HG02798 (cell line): ENCODE data around the gene JMJD7.

Experiments
- ATAC-seq: cut with Tn5 transposase; IDR thresholded peaks from one replicate; pipeline ENCODE4 v1.9.1; 2021; ENCODE audit warnings: mild to moderate bottlenecking; ENCODE audit not compliant: unreplicated experiment, poor library complexity

Gene JMJD7

DNA sequence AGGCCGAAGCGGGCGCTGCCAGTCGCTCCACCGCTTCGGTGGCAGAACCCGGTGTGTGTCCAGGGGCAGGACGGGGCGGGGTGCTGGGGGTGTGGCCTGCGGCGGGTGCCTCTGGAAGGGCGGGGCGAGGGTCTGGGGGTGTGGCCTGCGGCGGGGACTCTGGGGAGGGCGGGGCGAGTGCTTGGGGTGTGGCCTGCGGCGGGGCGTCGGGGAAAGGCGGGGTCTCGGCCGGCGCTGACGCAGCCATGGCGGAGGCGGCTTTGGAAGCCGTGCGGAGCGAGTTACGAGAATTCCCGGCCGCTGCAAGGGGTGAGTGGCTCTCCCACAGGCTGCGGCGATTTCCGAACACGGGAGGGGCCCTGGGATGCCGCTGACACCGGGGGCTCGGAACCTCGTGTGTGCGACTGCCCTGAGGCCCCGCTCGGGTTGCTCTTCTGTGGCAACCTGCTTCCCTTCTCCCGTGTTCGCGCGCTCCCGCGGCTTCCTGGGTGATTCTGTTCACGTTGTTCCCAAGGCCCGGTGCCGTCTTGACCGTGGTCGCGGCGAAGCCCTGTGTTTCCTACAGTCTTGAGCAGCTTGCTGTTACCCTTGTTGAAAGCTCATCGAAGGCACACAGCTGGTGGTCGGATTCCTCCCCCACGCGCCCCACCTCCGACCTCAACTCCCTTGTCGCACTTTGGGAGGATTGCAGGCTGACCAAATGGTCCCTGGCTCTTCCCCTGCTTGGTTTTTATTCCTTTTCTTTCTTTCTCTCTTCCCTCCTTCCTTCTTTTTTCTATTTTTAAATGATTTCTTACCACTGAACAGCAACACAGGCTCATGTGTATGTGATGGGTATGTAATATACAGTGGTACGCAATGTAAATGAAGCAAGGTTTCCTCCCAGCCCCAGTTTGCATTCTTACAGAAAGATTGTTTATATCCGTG, at the start of gene JMJD7:
TSS of gene JMJD7 (plus strand) at position 213 of the 927 bp plus-strand sequence. CDS start at position 246, 33 bp downstream.
- peak; percentile 86 for ATAC-seq

DNA sequence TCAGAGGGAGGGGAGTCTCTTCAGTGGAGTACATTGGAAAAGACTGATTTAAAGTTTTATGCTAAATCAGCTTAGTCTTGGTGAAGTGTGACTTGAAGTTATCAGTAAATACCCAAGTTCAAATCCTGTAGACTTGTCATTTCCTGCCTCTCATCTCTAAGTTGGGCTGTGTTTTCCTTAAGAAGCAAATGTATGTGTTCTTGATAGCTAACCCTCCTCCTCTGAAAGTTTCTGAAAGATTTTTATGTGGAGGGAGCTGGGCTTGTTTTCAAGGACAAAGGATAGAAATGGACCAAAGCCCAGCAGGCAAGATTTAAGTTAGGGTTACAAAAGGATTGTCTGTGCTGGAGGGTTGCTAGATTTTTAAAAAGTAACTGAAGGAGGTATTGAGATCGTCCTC, 49.4 kb upstream of the JMJD7 start:
- no peak for ATAC-seq

DNA sequence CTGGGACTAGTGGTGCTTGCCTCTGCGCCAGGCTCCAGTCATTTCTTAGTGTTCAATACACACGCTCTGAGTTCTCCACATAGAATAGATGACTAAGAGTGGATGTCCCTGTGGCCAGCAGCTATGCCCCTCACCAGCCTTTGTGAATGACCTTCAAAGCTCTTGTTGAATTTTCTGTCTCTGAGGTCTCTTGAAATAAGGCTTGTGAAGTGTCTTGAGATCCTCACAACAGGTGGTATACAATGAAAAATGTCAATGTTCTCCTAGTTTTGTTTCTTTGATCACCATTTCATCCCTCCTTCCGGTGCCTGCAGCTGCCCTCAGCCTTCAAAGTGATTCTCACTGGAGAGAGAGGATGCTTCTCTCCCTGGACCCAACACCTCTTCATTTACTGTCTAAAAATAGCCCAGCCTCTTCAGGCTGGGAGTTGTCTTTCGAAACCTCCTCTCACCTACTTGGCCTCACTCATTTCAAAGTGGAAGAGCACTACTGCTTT, 48.2 kb upstream of the JMJD7 start:
- ATAC-seq: no peak

DNA sequence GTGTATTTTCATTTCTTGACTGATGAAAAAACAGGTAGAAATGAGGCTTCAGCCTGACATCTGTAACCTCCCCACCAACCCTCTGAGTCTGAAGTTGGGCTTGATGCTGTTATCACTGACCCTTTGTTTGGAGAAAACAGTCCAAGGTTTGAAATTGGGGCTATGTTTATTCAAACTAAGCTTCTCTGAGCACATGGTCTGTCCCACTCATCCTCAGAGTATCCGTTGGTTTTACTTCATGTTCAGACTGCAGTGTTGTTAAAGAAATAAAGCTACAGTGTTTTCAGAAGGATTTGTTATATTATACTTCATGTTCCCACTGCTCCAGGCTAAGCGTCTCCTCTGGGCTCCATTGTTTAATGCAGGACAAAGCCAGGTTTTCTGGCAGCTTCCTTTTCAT, 47.6 kb upstream of the JMJD7 start:
- ATAC-seq: no peak

DNA sequence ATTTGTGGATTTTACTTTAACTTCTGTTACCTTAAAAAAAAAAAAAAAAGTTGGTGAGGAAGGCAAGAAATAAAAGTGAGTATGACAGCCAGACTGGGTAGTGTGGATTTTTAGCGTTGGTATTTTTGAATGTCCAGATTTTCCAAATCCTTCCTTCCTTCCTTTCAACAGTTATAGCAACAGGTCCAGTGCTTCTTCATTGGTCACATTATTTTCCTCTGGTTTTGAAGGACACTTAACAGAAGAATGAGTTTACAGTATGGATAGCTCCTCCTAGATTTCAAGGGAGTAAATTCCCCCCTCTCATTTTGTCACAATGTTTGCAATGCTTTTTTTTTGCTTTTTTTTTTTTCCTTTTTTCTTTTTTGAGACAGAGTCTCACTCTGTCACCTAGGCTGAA, 47.2 kb upstream of the JMJD7 start:
- no peak for ATAC-seq

DNA sequence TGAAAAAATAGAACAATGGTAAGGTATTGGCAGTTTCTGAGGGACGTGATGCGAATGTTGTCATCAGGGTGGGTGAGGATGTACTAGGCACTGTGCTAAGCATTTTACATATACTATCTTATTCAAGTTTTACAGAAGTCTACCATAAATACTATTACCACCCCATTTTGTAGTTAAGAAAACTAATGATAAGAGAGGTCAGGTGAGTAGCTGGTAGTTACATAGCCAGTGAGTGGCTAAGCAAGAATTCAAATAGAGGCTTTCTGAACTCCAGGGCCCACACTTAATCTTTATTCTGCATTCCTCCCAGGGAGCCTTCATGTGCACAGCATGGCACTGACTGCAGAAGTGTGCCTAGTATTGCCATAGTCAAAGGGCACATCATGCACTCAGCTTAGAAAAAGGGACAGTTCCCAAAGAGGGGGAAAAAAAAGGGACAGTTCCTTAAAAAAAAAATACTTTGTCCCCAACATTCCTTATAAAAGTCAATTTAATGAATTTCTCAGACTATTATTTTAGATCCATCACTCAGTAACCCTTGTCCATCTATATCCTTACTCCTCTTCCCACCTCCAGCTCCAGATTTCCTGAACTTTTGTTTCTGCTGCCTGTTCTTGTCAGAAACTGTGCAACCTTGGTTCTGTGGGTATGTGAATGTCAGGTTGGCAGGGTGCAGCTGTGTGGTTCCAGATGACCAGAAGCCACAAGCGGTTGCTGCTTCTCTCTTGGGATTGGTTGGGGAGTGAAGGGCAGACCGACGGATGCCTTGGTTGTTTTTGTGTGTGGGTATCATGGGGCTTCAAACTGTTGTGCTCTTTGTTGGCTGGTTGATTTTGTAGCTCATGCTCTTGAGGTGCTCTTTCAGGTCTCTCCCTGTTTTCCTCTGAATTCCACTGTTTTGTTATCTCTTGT, 45.3 kb upstream of the JMJD7 start:
- ATAC-seq: no peak

DNA sequence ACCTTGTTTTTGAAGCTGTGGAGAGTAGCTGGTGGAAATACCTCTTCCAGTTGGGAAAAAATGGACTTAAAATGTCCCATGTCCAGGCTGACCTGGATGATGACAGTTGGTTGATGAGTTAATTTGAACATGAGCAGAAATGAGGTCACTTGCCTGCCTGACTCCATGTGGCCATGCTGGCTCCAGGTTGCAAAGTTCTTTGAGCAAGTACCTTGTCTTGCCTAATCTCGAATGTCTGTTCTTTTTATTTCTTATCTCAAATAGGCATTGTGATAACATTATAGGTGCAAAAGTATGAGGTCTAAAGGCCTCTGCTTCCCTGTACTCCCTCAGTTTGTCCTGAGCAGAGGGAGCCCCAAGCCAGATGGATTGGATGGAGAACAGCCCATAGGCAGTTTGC, 44.6 kb upstream of the JMJD7 start:
- no peak for ATAC-seq

DNA sequence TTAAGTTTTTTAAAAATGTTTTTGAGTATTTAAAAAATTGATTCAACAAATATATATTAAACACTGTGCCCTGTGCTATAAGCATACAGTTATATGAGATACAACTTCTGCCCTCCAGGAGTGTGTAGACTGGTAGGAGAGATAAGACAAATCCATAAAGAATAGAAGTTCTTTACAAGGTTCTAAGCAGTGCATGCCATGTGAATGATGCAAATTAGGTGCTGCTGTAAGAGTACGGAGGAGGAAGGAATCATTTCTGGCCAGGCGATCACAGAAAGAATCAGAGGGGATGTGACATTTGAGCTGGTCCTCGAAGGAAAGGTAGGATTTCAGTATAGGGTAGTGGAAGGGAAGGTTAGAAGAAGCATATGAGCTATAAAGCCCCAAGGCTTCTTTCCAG, 39.6 kb upstream of the JMJD7 start:
- no peak for ATAC-seq

DNA sequence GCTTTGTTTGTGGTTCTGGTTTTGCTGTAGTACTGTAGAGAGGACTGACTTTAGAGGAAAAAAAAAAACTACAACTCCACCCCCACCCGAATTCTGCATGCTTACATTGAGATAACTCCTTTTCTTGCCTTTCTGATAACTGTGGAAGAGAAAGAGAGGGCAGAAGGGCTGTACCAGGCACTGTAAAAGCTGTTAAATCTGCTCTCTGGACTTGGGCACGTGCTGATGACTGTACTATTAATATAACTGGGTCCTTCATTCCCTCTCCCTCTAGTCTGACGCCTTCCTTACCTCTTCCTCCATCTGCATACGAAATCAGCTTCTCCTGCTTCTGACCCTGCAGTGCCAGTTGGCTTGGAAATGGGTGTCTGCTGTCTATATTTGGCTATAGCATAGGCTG, 38.7 kb upstream of the JMJD7 start:
- no peak for ATAC-seq

DNA sequence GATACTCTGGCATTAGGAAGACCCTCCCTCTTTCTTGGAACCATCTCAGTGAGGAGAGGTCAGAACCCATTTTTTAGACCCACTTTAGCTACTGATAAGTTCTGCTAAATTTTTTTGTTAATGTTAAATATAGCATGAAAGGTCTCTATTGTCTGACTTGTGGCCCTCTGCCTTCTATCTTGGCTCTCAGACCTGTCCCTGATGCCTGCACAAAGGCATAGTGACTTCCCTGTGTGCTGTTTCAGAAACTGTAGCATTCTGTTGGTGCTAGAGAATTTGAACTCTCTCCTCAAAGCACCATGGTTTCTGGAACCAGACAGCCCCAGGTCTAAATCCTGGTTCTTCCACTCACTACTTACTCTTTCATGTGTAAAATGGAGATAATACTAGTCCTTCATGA, 38.2 kb upstream of the JMJD7 start:
- no peak for ATAC-seq

DNA sequence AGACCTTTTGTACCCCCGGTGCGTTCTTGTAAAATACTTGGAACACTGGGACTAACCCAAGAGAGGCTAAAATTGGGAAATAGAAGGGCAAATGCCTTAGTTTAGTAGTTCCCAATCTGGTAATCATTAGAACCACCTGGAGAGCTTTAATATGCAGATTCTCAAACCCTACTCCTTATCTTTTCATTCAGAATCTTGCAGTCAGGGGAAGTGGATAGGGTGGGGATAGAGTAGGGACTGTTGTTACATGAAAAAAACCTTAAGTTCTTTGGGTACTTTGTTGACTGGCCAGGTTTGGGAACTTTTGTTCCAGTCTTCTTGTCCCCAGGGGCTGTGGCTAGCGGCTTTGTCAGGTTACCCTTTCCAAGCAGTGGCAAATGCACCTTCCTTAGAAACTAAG, 37.7 kb upstream of the JMJD7 start:
- ATAC-seq: no peak

DNA sequence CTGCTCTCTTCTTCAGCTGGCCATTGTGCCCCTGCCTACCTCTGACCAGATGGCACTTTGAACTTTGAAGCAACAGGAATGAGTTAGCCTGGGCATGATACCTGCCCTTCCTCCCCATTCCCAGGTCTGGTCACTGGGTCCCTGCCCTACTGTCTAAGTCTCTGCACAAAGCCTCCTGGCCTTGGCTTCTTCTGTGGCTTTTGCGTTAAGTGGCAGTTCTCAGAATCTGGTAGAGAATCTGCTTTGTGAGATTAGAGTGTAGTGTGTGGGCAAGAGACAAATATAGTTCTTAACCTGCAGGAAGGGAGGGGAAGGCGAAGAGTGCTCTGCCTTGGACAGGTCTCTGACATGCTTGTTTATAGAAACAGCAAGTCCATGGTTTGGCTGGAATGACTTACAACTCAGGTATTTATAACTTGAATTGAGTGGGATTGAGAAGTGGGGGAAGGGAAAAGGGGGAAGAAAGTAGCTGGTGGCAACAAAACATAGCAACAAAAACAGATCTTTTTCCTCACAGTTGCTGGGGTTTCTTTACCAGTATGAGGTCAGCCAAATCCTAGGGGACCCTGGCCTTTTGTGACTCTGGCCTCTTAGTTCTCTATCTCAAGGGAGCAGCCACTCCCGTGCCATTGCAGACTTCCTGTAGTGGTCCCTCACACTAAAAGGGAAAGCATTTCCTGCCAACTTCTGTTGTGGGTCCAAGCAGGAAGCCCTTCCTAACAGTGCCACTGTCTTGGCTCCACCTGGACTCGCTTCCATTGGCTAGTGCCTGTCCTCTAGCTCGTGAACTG, 36.9 kb upstream of the JMJD7 start:
- ATAC-seq: no peak

DNA sequence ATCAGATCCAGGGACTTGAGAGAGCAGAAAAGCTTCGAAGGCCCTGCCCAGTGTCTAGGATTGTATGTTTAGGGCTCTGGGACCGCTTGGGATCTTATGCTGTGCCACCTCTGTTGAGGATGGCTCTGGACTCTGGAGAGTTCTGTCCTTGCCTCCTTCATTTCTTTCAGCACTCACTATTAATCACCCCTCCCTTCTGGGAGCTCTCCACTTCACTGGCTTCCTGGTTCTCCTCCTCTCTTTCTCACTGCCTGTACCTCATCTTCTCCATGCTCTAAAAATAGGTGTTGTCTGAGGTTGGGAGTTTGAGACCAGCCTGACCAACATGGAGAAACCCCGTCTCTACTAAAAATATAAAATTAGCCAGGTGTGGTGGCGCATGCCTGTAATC, 36.4 kb upstream of the JMJD7 start:
- no peak for ATAC-seq

DNA sequence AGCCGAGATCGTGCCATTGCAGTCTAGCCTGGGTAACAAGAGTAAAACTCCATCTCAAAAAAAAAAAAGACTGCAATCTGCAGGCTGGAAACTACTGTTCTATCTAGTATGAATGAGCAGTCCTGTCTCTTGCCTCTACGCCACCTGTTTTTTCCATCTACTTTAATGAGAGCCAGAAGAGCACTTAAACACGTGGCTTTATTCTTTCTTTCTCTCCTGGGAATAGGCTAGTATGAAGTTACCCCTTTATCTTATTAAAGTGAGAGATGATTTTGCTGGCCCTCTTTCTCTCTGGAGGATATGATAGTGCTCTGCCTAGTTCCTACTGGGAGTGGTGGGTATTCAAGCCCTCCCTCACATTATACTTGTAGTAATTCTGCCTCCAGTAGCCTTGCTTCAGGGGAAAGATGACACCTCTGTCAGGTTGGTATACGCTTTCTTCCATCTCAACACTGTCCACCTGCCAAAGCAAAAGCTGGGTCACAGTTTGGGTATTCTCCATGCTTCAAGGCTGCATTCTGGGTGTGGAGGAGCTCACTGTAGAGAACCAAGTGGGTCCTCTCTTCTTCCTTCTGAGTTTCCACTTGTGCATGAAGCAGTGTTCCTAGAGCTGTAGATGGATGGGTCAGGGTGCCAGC, 35.8 kb upstream of the JMJD7 start:
- no peak for ATAC-seq

DNA sequence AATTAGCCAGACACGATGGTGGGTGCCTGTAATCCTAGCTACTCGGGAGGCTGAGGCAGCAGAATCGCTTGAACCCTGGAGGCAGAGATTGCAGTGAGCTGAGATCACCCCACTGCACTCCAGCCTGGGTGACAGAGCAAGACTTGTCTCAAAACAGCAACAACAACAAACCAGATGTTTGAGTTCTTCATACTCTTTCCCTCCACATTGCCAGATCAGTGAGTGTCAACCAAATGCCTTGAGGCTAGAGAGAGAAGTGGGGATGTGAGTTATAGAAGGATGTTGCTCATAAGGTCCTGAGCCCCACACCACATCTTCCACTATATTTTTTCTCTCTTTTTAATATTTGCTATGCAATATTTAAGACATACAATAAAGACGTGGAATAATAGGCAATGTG, 33.8 kb upstream of the JMJD7 start:
- no peak for ATAC-seq

DNA sequence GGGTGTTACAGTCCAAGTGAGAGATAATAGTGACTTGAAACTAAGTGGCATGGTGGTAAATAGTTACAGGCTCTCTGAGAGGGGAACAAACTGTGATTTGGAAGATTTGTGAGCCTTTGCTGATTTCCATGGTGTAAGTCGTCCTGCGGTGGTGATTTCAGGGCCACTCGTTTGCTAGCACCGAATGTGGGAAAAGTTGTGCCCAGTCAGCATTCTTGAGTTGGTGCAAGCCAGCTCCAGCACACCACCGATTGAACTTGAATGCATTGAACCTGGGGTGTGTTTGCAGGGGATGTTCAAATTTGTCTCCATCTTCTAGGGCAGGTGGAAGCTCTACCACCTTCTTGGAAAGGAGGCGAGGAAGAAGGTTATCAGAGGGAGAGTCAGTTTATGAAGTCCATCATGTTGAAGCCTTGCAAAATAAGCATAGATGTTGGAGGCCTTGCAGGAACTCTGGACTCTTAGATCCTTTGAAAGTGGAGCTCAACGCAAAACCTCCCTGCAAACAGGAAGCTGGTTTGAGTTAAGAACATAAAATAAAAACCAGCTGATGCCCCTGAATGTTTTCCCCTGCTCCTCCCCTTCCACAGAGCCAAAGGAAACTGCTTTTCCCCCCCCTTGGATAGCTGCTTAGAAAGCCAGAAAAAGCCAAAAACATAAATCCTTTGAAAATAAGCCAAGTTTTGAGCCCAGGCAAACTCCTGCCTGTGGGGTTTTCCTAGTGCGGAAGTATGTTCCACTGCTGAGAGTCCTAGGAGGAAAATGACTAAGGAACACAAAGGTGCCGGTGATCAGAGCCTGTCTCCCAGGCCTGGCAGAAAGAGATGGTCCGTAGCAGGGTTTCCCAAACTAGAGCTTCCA, 31.7 kb upstream of the JMJD7 start:
- no peak for ATAC-seq

DNA sequence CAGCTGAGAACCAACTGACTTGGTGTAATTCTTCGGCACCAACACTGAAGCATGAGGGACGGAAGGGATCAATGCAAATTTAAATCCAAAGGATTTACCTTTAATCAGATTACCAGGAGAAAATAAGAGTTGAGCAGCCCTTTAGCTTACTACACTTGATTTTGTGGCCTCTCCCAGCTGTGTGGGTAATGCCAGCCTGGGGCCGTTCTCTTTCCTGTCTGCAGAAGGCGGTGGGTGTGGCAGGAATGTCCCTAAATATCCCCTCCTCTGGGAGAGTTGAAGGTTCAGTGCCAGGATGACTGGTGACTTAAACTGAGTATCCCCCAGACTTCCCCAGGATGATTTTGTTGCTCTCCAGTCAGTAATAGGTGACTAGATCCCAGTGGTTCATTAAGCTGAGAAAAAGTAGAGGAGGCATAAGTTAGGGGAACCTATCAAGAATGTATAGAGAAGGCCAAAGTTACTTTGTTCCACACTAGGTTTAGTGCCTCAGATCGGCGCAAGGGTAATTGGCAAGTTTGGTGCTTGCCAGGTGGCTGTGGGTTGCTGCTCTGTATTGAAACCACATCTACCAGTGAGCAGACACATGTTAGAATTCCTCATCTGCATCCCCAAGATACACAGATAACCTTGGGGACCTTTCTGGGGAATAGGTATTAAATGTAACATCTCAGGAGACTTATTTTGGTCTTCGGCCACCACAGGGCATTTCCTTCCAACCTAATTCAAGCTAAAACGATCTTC, 30.5 kb upstream of the JMJD7 start:
- ATAC-seq: no peak
